Non-pigmented ciliary epithelial cell (primary cell): ENCODE data around the gene HSPA6.
"Not testable (repeated sequence)": the region's sequence is repeated elsewhere in the genome, so short reads cannot be mapped to it uniquely, and the experiment has no call there.

Experiments used
- DNase-seq: peaks from one replicate; pipeline ENCODE4 v3.0.0-alpha.2; 2010; ENCODE audit warnings: low read depth

HSPA6 gene

DNA sequence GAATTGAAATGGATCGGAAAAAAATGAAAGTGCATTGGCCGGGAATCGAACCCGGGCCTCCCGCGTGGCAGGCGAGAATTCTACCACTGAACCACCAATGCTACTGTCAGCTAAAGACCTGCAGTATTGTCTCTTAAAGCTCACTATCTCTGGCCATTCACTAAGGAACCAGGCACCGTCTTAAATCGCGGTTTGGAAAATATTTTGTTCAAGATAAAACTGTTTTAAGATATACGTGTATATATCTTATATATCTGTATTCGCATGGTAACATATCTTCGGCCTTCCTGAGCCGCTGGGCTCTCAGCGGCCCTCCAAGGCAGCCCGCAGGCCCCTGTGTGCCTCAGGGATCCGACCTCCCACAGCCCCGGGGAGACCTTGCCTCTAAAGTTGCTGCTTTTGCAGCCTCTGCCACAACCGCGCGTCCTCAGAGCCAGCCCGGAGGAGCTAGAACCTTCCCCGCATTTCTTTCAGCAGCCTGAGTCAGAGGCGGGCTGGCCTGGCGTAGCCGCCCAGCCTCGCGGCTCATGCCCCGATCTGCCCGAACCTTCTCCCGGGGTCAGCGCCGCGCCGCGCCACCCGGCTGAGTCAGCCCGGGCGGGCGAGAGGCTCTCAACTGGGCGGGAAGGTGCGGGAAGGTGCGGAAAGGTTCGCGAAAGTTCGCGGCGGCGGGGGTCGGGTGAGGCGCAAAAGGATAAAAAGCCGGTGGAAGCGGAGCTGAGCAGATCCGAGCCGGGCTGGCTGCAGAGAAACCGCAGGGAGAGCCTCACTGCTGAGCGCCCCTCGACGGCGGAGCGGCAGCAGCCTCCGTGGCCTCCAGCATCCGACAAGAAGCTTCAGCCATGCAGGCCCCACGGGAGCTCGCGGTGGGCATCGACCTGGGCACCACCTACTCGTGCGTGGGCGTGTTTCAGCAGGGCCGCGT, at the start of gene HSPA6:
Gene HSPA6 (plus strand): TSS at position 724 of the 925 bp plus-strand sequence. CDS start 119 bp downstream, at position 843.
- not testable (repeated sequence) for DNase-seq

DNA sequence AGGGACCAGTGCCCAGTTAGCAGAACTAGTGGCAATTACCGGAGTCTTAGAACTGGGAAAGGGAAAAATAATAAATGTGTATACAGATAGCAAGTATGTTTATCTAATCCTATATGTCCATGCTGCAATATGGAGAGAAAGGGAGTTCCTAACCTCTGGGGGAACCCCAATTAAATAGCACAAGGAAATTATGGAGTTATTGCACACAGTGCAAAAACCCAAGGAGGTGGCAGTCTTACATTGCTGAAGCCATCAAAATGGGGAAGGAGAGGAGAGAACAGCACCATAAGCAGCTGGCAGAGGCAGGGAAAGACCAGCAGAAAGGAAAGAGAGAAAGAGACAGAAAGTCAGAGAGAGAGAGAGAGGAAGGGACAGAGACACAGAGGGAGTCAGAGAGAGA, 46.6 kb upstream of the HSPA6 start:
- DNase-seq: not testable (repeated sequence)

DNA sequence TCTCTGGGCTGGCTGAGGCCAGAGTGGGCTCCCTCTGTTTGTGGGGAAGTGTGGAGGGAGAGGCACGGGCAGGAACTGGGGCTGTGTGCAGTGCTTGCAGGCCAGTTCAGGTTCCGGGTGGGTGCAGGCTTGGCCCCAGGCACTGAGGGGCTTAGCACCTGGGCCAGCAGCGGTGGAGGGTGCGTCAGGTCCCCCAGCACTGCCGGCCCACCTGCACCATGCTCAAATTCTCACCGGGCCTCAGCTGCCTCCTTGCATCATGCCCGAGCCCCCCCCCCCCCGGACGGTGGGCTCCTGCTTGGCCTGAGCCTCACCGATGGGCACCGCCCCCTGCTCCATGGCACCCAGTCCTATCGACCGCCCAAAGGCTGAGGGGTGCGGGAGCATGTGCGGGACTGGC, 45.4 kb upstream of the HSPA6 start:
- no peak for DNase-seq

DNA sequence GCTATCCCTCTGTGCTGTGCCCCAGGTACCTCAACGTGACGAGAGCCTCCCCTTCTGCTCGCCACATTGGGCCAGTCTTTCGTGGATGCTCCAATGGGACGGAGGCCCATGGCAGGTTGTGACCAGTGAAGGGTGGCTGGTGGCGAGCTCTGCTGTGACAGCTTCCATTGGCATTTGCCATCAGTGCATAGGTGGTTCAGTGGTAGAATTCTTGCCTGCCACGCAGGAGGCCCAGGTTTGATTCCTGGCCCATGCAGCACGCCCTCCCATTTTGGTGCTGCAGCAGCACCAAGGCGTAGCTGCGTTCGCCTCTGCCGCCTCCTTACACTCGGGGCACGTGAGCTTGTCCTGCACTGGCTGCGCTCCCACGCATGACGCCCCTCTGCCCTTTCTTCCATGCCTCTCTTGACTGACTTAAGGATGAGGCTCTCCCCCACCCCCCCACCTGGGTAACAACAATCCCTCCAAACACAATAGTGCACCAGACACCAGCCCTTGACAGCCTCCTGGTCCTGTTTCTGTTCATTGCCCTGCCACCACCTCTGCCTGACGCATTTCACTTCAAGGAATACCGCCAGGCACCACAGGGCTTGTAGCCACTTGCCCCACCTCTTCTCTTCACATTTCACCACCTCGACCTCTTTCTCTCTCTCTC, 43.8 kb upstream of the HSPA6 start:
- no peak for DNase-seq

DNA sequence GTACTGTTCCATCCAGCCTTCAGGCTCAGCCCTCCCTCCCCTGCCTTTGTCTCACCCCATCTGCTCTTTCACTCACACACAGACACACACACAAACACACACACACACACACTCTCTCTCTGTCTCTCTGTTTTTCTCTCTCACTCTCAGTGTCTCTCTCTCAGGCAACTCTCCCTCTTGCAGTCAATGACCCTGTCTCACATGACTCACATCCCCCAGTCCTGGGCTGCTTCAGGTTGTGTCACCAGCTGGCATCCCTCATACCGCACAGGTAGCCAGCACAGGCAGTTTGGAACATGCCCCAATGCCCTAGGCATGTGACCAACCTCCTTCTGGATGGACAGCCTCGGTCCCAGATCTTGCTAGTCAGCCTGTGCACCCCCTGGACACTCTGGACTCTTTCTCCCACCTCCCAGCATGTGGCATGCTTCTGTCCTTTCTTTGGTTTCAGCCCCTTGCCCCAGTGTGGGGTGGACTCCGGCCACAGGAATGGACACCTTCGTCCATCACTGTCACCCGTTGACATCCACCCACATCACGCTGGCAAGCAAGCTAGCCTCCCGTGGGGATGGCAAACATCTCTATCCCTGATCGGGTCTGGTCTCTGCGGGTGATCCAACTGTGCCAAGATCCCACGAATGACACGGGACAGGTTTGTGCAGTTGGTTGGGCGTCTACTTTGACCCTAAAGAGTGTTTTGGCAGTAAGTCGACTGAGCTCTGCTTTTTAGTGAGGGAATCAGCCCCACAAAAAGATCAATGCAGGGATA, 42.5 kb upstream of the HSPA6 start:
- DNase-seq: no peak

DNA sequence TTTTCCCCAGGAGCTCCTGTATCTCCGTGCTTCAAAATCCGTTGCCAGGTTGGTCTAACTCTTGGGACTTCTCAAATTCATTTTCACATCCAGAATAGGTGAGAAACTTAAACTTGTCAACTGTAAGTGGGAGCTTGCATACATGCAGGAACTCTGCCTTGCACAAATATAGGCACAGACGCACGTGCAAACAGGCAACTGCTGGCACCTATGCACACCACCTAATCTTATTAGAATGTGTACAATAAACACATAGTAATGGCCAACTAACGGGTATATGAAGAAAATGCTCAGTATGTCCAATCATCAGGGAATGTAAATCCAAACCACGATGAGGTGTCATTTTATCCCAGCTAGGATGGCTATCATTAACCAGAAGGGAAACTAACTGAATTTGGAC, 41.7 kb upstream of the HSPA6 start:
- no peak for DNase-seq

DNA sequence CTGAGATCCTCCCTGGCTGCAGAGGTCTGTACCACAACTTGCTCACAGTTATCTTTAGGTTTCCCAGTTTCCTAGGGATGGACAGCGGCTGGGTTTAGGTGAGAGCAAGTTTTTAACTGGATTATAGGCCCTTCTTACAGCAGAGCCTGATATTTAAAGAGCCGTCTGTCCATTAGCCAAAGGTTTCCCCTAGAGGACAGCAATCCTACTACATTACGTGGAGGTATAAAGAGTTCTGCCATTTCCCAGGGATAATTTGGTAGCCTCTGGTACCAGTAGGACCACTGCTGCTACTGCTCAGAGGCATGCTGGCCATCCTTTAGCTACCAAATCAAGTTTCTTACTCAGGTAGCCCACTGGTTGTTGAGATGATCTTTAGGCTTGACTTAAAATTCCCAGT, 41.0 kb upstream of the HSPA6 start:
- DNase-seq: no peak

DNA sequence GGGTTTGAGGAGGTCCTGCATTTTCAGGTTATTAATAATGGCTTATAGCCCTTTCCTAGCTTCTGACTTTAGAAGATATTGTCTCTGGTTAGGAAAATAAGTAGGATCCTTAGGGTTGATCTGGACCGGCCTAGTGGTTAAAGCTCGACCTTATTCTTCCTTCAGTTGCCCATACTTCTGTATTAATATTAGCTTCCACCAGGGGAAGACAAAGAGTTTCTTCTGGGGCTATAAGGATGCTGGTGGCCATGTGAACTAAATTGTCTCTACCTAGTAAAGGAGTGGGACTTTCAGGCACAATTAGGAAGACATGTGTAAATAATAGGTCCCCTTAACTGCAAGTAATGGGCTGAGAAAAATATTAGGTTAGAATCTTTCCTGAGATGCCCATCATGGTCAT, 39.7 kb upstream of the HSPA6 start:
- no peak for DNase-seq

DNA sequence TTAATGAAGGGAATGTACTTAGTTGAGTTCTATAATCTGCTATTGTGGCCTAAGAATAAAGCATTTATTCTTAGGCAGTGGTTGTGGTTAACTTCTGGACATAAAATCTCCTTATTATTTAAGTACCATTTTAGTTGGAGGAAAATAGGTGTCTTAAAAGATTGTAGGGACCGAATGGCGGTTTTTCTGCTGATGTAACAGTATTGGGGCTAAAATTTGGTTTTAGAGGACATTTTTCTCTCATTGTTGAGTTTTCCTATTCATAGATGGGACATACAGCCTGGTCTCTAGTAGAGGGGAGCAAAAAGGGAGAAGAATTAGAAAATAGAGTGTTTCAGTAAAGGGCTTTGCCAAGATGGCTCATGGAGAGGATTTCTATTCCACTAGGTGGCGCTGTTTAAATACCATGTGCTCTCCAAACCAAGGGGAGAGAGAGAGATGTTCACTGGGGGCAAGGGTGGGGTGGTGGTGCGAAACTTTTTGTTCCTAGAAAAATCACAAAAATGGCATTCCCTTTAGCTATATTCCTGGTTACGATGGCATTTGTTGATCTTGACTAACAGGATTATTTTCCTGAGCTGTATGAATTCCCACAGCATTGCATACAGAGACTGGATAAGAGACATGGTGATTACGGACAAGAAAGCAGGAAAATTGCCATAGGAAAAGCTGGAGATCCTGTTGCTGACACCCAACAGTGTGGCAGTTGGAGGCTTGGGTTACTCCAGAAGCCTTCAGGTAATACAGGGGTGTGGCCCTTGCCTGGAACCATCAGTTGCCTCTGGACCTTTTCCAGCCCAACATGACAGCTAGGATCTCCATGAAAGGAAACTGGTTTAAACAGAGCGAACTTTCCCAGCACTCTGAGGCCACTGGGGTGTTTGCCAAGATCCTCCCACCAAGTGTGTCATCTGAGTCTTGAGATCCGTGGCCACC, 37.3 kb upstream of the HSPA6 start:
- DNase-seq: peak; percentile 30

DNA sequence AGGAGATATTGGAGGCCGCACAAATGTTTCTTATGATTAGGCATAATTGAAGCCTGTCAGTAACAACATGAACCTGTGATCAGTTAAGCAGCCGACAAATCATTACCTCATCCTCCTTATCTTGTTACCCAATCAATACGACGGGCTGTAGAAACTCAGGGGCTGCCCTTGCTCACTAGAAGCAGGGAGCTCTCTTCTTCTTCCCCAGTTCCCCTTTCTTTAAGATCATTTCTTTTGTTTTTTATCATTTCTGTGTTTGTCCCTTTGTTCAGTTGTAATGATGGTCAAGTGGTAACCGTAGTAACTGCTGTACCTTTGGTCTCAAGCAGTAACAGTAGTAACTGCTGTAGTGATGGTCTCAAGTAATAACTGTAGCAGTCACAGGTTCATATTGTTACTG, 32.9 kb upstream of the HSPA6 start:
- DNase-seq: no peak

DNA sequence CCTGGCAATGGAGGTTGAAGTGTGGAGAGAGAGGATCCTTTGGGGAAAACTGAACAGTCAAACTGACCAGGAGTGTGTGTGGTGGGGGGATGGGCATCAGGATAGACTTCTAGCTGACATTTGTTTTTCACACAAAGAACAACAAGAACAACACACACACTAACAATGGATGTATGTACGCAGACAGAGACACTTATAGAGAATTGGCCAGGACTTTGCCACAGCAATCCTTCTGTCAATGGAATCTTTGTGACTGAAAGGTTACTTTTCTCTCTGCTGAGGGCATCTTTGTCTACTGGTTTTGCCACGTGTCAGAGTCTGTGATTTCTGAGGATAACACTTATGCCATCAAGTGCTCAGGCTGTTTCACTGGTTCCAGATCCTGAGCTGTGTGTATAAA, 31.5 kb upstream of the HSPA6 start:
- DNase-seq: no peak

DNA sequence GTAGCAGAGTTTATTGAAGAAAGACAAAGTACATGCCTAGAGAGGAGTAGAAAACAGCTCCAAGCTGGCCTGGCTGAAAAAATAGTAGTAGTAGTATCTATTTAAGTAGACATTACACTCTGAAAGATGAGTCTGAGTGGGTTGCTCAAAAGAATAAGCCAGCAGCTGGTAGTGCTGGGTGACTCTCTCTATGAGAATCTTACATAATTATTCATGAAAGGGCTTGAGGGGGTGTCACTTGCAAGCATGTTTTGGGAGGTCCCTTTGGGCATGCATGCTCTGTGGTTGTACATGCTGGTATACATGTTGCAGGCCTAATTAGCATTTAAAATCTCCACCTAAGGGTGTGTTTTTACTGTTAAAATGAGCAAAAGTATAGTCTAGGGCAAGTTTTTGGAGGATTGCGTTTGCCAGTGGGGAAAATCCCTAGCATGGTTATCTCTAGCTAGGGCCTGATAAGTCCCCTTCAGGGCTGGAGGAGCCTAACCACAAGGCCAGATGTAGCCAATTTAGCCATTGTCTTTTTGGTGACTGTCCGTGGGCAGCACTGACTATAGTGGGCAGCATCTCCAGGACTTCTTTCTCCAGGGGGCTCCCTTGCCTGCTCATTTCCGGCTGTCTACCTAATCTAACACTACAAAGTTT, 30.1 kb upstream of the HSPA6 start:
- DNase-seq: no peak

DNA sequence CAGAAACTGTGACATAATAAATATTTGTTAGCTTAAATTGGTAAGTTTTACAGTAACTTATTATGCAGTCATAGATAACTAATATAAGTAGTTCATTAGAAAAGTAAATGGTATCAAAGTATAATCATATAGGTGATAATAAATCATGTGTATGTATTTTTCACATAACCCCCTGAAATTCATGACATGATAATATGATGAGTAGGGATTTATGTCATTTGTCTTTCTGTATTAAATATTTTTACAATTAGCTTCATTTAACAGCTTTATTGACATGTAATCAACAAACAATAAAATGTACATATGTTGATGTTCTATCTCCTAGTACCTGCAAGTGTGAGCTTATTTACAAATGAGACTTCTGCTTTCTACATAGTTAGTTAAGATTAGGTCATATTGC, 28.9 kb upstream of the HSPA6 start:
- DNase-seq: no peak

DNA sequence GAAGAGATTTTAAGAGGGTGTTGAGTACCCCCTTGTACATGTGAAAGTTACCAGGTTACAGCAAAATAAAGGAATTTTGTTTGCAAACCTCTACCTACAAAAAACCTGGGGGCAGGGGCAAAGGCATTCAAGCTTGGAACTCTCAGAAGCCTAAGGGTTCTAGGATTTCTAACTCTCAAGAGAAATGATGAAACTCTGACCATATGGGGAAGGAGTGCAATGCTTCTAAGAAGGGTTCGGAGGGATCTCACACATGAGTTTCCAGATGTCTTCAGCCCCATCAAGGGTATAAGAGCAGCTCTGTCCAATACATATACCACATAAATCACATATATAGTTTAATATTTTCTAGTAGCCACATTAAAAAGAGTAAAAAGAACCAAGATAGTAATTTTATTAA, 26.4 kb upstream of the HSPA6 start:
- no peak for DNase-seq

DNA sequence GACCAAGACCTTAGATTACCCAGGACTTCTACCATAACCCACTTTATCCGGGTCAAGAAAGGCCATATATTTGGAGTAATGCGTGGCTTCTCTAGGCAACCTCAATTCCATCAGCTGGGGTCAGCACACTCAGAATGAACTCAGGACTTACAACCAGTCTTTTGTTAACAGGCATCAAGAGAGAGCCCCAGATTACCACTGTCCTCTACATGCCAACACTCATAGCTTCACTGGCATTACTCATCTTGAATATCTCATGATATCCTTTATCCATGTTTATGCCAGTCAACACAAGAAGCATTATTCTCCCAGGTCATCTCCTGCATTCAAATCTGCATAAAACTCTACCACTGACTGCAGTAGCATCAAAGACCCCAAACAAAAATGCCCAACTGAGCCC, 25.7 kb upstream of the HSPA6 start:
- no peak for DNase-seq

DNA sequence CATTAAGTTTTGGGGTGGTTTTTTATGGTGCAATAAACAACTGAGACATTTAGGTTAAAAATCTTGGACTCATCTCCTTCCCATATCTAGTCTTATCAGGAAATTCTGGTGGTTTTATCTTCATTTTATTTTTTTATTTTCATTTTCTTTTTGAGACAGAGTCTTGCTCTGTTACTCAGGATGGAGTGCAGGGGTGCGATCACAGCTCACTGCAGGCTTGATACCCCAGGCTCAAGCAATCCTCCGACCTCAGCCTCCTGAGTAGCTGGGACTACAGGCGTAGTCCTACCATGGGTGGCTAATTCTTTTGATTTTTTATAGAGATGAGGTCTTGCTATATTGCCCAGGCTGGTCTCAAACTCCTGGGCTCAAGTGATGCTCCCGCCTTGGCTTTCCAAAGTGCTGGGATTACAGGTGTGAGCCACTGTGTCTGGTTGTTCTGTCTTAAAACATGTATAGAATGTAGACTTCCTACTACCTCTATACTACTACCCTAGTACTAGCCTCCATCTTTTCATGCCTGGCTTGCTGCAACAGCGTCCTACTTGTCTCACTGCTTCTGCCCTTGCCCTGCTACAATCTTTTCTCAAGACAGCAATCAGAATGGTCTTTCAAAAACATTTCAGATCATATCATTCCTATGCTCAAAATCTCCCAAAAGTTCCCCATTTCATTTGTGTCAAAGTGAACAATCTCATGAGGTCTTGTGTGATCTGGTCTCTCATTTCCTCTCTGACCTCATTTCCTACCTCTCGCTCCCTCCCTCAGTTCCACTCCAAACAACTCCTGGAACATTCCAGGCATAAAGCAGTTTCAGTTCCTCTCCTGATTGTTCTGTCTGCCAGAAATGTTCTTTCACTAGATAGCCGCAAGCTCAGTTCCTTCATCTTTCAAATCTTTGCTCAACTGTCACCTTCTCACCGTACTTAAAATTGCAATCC, 25.0 kb upstream of the HSPA6 start:
- DNase-seq: no peak

DNA sequence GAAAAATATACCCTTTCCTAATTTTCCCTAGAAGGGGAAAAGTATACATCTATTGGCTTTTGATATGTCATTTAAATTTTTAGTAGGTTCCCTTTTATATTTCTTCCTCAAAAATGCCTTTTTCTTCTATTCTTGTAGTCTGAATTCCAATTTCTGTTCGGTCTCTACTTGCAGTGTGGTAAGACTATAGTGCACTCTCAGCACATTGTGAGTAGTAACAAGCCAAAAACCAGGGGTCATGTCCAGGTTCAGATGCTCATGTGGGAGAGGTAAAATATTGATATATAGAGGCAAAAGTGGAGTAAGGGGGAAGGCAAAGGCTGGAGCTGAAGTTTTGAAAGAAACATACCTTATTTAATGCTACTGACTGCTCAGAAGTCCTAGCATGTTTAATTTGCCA, 23.1 kb upstream of the HSPA6 start:
- DNase-seq: no peak

DNA sequence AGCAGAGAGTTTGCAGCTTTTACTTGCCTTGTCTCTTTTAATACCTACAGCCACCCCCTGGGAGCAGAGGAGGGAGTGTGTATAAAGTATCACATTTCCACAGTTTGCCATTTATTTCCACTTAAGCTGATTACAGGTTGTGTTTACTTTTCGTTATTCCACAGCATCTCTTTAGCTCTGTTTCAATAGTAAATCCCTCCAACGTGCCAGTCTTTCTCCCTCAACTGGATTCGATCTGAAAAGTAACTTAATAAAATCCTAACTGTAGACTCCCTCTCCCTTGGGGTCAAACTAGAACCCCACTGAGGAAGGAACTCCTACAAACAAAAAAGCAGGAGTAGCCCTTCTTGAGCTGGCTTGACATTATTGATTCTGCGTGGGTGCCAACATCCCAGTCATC, 22.2 kb upstream of the HSPA6 start:
- DNase-seq: no peak

DNA sequence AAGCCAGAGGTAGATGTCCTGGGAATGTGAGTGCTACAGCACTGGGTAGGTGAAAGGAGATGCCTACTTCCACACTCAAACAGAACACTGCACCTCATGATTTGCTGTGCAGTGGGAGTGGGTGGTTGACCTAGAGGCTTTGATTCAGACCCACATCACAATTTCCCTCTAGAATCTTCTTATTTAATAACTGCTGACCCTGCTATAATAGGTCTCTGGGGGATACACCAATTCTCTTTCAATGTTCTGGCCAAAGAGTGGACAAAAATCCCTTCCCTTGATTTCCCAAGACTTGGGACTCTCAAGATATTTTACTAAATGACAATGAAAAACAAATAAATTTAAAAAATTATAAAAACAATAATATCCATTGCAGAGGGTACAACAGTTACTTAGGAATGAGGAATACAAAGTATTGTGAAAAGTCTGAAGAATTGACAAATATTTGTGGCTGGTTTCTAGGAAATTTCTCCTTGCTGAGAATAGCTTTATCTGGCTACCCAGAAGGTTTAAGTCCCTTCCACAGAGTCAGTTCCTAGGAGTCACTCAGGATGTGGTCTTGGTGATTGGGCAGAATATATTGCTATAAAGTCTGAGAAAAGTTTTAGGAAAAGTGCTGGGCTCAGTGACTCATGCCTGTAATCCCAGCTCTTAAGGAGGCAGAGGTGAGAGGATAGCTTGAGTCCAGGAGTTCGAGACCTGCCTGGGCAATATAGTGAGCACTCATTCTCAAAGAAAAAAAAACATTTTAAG, 21.5 kb upstream of the HSPA6 start:
- DNase-seq: no peak
